HFFc6 (cell line): ENCODE results near the gene PBX3. TPM values are rescaled to one million over a fixed set of nuclear protein-coding genes. Genes with fewer than 3 reads are reported as not detected.

Experiments used
- DNase-seq: peaks from one replicate; pipeline ENCODE4 v3.0.0-alpha.2; 2018
- H3K27ac Mint-ChIP-seq: 2 replicates; pipeline ENCODE4 v1.8.0; 2020; ENCODE audit warnings: mild to moderate bottlenecking, mixed read lengths
- H3K27me3 Mint-ChIP-seq: 2 replicates; pipeline ENCODE4 v1.8.0; 2021; ENCODE audit warnings: mild to moderate bottlenecking, moderate library complexity, mixed read lengths; ENCODE audit not compliant: insufficient read depth
- H3K36me3 Mint-ChIP-seq: 2 replicates; pipeline ENCODE4 v1.8.0; 2021; ENCODE audit warnings: low read depth, mixed read lengths
- H3K4me1 Mint-ChIP-seq: 2 replicates; pipeline ENCODE4 v1.8.0; 2020; ENCODE audit warnings: low read depth, mixed read lengths
- H3K4me3 Mint-ChIP-seq: 2 replicates; pipeline ENCODE4 v1.8.0; 2020; ENCODE audit warnings: mild to moderate bottlenecking, moderate library complexity, mixed read lengths
- H3K9me3 Mint-ChIP-seq: 2 replicates; pipeline ENCODE4 v1.8.0; 2020; ENCODE audit warnings: mild to moderate bottlenecking, mixed read lengths
- total RNA-seq, 6 experiments: library from RNA; stranded (reverse); fragmentation: NEBNext Ultra II Directional; extraction: Animal tissue kit (Norgen Biotek cat#: 25700); gene quantifications; 2 replicates in 1 of 6; 3 replicates in 5 of 6; pipeline ENCODE4 v1.2.3, GENCODE V29; 2021
- TF ChIP-seq, protein P1 (sequence below): fragments of 200-600 bp; sonication (generic); IDR thresholded peaks from 2 replicates; pipeline ENCODE4 v1.5.0; 2021; ENCODE audit warnings: antibody characterized with exemption, mild to moderate bottlenecking

Gene PBX3
- total RNA-seq, 6 experiments from 2014 or later = 32.2 to 44.3 (median 40.3) TPM

DNA sequence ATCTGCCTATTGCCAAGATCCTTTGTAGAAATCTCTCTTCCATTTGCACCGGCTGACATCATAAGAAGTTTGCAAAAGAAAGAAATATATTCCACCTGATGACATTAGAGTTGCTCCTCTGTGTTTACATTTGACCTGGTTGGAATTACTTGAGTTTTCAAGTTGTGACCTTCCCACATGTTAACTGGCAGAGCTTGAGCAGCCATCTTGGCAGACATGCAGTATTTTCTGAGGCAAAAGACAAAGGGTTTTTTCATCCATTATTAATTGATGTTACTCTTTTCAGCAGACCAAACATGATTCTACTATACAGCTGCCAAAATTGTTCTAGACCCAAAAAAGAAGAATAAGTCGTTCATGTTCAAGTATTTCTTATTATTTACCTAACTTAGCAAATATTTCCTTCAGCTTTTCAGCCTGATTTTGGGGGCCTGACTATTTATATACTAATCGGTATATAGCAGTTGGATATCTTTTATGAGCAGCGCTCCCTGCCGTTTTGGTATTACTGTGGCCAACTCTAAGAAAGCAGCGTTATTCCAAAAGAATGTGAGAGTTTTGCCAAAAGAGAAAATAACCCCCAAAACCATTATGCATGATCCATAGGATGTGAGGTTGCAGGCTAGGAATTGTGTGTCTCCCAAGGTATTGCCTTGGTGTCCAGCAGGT is 212.9 kb downstream of the PBX3 start:
- Mint-ChIP-seq H3K27me3 (no peaks in the 10 kb centered on the region; the same call in 1 of the 2 replicates), H3K36me3 (peaks cover 44% of the 10 kb centered on the region), H3K9me3 (no peaks in the 10 kb centered on the region), H3K27ac (no peak overlapping the region), H3K4me3 (no peak overlapping the region), H3K4me1 (no peaks in the 10 kb centered on the region)
- TF ChIP-seq, protein P1, sequence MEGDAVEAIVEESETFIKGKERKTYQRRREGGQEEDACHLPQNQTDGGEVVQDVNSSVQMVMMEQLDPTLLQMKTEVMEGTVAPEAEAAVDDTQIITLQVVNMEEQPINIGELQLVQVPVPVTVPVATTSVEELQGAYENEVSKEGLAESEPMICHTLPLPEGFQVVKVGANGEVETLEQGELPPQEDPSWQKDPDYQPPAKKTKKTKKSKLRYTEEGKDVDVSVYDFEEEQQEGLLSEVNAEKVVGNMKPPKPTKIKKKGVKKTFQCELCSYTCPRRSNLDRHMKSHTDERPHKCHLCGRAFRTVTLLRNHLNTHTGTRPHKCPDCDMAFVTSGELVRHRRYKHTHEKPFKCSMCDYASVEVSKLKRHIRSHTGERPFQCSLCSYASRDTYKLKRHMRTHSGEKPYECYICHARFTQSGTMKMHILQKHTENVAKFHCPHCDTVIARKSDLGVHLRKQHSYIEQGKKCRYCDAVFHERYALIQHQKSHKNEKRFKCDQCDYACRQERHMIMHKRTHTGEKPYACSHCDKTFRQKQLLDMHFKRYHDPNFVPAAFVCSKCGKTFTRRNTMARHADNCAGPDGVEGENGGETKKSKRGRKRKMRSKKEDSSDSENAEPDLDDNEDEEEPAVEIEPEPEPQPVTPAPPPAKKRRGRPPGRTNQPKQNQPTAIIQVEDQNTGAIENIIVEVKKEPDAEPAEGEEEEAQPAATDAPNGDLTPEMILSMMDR = no peak
- no peak for DNase-seq

DNA sequence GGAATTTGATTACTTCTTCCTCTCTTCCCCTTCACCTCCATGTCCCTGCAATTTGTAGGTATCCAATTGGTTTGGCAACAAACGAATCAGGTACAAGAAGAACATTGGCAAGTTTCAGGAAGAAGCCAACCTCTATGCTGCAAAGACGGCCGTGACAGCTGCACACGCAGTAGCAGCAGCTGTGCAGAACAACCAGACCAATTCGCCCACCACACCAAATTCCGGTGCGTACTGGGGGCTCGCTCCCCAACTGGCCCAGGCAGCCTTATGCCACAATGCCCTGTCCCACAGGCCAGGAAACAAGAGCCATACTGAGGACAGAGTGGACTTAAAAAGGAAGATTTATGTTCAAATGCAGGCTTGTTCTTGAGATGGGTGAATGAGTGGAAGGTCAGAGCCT is 213.5 kb downstream of the PBX3 start:
- Mint-ChIP-seq H3K4me3 (no peak overlapping the region), H3K27me3 (no peaks in the 10 kb centered on the region; the same call in 1 of the 2 replicates), H3K36me3 (peaks cover 45% of the 10 kb centered on the region), H3K27ac (no peak overlapping the region), H3K4me1 (no peaks in the 10 kb centered on the region), H3K9me3 (no peaks in the 10 kb centered on the region)
- TF ChIP-seq, protein P1 = no peak
- no peak for DNase-seq

DNA sequence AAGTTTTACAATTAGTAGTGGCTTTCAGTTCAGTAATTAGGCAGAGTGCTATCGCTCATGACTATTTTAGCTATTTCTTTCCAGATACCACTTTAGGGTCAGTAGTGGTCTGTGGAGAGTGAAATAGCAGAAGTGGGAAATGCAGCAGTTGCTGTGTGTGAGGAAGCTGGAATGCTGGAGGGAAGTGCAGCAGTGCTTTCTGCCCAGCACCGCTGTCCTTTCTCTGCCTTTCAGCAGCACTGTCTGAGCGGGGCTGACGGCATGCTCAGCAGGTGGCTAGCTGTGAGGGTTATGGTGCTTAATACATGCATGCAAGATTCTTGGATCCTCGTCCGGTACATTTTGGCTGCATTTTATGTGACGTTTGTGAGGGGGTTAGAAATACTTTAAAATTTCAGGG is 213.9 kb downstream of the PBX3 start:
- TF ChIP-seq, protein P1 = no peak
- no peaks in the 10 kb centered on the region; the same call in 1 of the 2 replicates for H3K27me3 Mint-ChIP-seq
- no peak for DNase-seq
- no peak overlapping the region for H3K4me3 Mint-ChIP-seq
- H3K4me1 Mint-ChIP-seq = no peaks in the 10 kb centered on the region
- H3K9me3 Mint-ChIP-seq = no peaks in the 10 kb centered on the region
- H3K27ac Mint-ChIP-seq = no peak overlapping the region
- peaks cover 48% of the 10 kb centered on the region for H3K36me3 Mint-ChIP-seq

DNA sequence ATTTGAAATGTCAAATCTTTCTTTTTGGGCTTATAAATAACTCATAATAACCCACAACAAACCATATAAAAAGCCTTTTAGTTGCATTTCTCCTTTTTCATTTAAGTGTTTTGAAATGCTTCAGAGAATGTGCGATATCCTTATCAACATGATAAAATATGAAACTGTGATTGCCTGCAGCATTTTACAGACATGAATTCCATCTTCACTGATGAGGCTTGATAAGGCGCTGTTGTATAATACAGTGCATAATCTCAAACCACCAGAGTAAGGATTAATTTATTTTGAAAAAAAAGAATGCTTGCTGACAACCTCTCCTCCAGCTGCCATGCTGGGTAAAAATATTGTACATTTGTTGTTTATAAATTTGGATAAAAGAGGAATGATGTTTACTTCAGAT is 216.8 kb downstream of the PBX3 start:
- Mint-ChIP-seq H3K4me1 (no peaks in the 10 kb centered on the region), H3K36me3 (peaks cover 56% of the 10 kb centered on the region), H3K9me3 (no peaks in the 10 kb centered on the region), H3K27me3 (peaks cover 2% of the 10 kb centered on the region), H3K4me3 (no peak overlapping the region), H3K27ac (no peak overlapping the region)
- no peak for DNase-seq
- TF ChIP-seq, protein P1 = no peak

DNA sequence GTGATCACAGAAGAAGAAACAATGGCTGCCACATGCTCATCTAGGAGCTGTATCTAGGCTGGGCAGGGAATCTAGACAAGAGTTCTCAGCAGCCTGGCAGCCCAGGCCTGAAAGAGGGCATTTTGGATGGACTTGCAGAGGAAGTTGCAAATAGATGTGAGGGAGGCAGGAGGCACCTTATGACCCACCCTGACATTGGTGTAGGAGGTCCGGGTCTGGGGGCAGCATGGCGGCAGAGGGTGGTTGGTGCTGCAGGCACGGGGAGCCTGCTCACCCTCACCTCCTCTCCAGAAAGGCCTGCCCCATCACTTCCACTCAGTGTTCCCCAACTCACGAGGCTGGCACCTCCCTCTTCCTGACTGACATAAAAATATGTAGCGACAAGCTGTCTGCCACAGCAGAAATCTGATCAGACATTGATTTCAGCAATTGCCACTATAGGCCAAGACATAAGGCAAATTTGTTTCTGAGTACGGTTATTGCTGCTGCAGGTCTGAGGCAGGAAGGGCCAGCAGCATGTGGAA is 217.6 kb downstream of the PBX3 start:
- Mint-ChIP-seq H3K27ac (no peak overlapping the region), H3K4me1 (no peaks in the 10 kb centered on the region), H3K4me3 (no peak overlapping the region), H3K27me3 (peaks cover 4% of the 10 kb centered on the region; the same call in 1 of the 2 replicates), H3K9me3 (no peaks in the 10 kb centered on the region), H3K36me3 (peaks cover 56% of the 10 kb centered on the region)
- DNase-seq = no peak
- TF ChIP-seq, protein P1 = no peak
